ENCODE measurements around the gene DISP2. TPM values are rescaled to one million over a fixed set of nuclear protein-coding genes. Genes with fewer than 3 reads are reported as not detected.

The DISP2 gene
- total and polyA plus RNA-seq, 2 of the 8 experiments (the other 6 are each of a cell fraction or from before 2014, with no cell fraction given), result 0.45 to 1.2 TPM

DNA sequence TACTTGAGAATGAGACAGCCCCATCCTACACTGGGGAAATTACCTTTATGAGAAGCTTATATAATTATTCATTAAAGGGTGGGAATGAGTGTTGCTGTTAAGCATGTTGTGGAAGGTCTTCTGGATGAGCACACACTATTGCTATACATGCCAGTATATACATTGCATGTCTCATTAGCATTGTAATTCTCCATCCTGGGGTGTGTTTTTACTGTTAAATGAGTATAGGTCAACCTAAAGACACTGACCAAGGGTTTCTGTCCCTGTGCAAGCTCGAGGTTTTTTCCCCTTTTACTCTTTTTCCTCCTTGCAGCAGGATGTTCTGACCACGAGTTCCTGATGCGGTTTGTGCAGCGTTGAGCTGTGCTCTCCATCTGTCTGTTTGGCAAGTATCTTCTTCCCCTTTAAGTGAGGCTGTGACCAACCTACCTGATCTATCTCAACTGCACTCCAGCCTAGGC is 40.4 kb downstream of the DISP2 start:
- Histone ChIP-seq H4K20me1 (replicated peaks in 1 of 2; ENCODE audit: control insufficient read depth in 1 of 2, insufficient read depth in 2 of 2, low read length in 2 of 2) (peaks cover 0 to 4% of the 10 kb centered on the region in 2 experiments), H3K9me3 (ENCODE audit: insufficient read depth in 2 of 2, low read depth in 1 of 2, low read length in 1 of 2) (no peaks in the 10 kb centered on the region), H3K27me3 (replicated peaks in 1 of 4; ENCODE audit: control insufficient read depth in 3 of 4, extremely low read depth in 1 of 4, insufficient read depth in 3 of 4, low read length in 3 of 4) (no peaks in the 10 kb centered on the region), H3K27ac (ENCODE audit: low read depth, low read length) (no peak overlapping the region), H3K4ac (replicated peaks; ENCODE audit: insufficient read length, low read depth, low read length) (no peak overlapping the region), H3K36me3 (ENCODE audit: control insufficient read depth in 2 of 4, insufficient read depth in 4 of 4, low read length in 3 of 4) (peaks cover 3 to 7% (median 4%) of the 10 kb centered on the region in 4 experiments; a peak in 7 of 8 replicates), H4K91ac (replicated peaks; ENCODE audit: insufficient read length, low read length) (no peak overlapping the region), H2BK20ac (ENCODE audit: low read length) (no peak overlapping the region), H3K23me2 (ENCODE audit: low read depth, low read length) (no peaks in the 10 kb centered on the region), H2BK120ac (replicated peaks; ENCODE audit: low read depth, low read length) (no peak overlapping the region), H2BK5ac (ENCODE audit: low read depth, low read length) (no peak overlapping the region), H3K18ac (ENCODE audit: extremely low read depth, low read length) (no peak overlapping the region), H3K56ac (replicated peaks; ENCODE audit: insufficient read length, low read depth, low read length) (no peak overlapping the region), H3K23ac (ENCODE audit: insufficient read length) (no peak overlapping the region), H2BK12ac (ENCODE audit: low read depth, low read length) (no peak overlapping the region), H3K4me1 (replicated peaks in 1 of 4; ENCODE audit: control insufficient read depth in 3 of 4, insufficient read depth in 4 of 4, low read length in 3 of 4) (no peaks in the 10 kb centered on the region), H2AK5ac (ENCODE audit: low read depth, low read length) (no peak overlapping the region), H3K14ac (ENCODE audit: insufficient read length) (no peak overlapping the region), H2BK15ac (ENCODE audit: low read length) (no peak overlapping the region), H4K5ac (ENCODE audit: insufficient read length, low read depth, low read length) (no peak overlapping the region), H3K4me3 (ENCODE audit: extremely low read depth in 1 of 4, insufficient read depth in 2 of 4, low read depth in 3 of 4, low read length in 4 of 4) (no peak overlapping the region), H3K4me2 (ENCODE audit: insufficient read depth in 1 of 2, low read depth in 2 of 2, low read length in 2 of 2) (no peak overlapping the region), H3K79me2 (ENCODE audit: control insufficient read depth in 1 of 2, insufficient read depth in 2 of 2, low read length in 2 of 2) (no peaks in the 10 kb centered on the region), H3K9ac (replicated peaks in 1 of 4; ENCODE audit: extremely low read depth in 1 of 4, low read depth in 3 of 4, low read length in 3 of 4) (no peak overlapping the region), H4K8ac (ENCODE audit: extremely low read depth, insufficient read depth, low read length) (no peak overlapping the region), H3K79me1 (ENCODE audit: low read depth, low read length) (no peaks in the 10 kb centered on the region), H2AFZ (ENCODE audit: low read length) (no peak overlapping the region)
- WGBS, 2 experiments (ENCODE audit: extremely low coverage in 1 of 2, insufficient coverage in 1 of 2, insufficient read length in 1 of 2, insufficient replicate concordance in 2 of 2, low coverage in 1 of 2, low lambda C conversion rate in 2 of 2, missing lambda C conversion rate in 1 of 2), result 87% methylated on average over 4 of the region's 4 CpGs; no CpG with 5 or more reads in 1 of the 2 experiments
- FAIRE-seq (no peak), DNase-seq (ENCODE audit: low read depth in 1 of 2, low spot score in 2 of 2) (no peak)
- no peak for TF ChIP-seq HDAC2 (IDR thresholded peaks at IDR 0.05; ENCODE audit: borderline replicate concordance in 1 of 2, low read depth in 2 of 2, low read length in 2 of 2)
- no peak for TF ChIP-seq JUN (IDR thresholded peaks at IDR 0.05; ENCODE audit: low read depth, low read length)
- TF ChIP-seq CREB1 (IDR thresholded peaks at IDR 0.05), result no peak
- TF ChIP-seq SUZ12 (IDR thresholded peaks at IDR 0.05; ENCODE audit: low read length), result no peak
- no peak for TF ChIP-seq CBX5 (IDR thresholded peaks at IDR 0.05; ENCODE audit: low read depth, low read length)
- no peak for TF ChIP-seq EP300 (IDR thresholded peaks at IDR 0.05; ENCODE audit: borderline replicate concordance in 1 of 2, low read depth in 2 of 2, low read length in 2 of 2)
- TF ChIP-seq POU5F1 (IDR thresholded peaks at IDR 0.05; ENCODE audit: low read depth, low read length), result no peak
- no peak for TF ChIP-seq SIN3A (conservative IDR thresholded peaks at IDR 0.05 in 1 of 2, IDR thresholded peaks at IDR 0.05 in 1 of 2; ENCODE audit: low read depth in 1 of 2, low read length in 2 of 2)
- TF ChIP-seq RAD21 (IDR thresholded peaks at IDR 0.05 in 1 of 2, conservative IDR thresholded peaks at IDR 0.05 in 1 of 2; ENCODE audit: low read depth in 2 of 2, low read length in 2 of 2), result no peak
- no peak for TF ChIP-seq EGR1 (IDR thresholded peaks at IDR 0.05; ENCODE audit: borderline replicate concordance, low read depth, low read length)
- TF ChIP-seq KDM5A (IDR thresholded peaks at IDR 0.05; ENCODE audit: low read length), result no peak
- ChIA-PET CTCF (ENCODE audit: partially characterized antibody) (interaction anchor here (0.7 to 3.1 kb wide), 8 partner anchors 9 to 181 kb away, joined by 3 to 9 read pairs (median 4); no protein-coding TSS in a partner anchor), POLR2A (ENCODE audit: partially characterized antibody) (interaction anchor here (1.5 to 3.2 kb wide), 5 partner anchors 9 to 17 kb away, joined by 4 to 14 read pairs (median 6); partner anchors contain the start of gene KNSTRN)

All from H1 (cell line).